Activated naive CD4-positive, alpha-beta T cell treated with anti-CD3 and anti-CD28 coated beads, Interleukin-2, amount 50 U/mL, for 24 hours (primary cell): Measurements from ENCODE around the gene KIF3B.
"Not testable (repeated sequence)": the region's sequence is repeated elsewhere in the genome, so short reads cannot be mapped to it uniquely, and the experiment has no call there.

Experiments
- H3K27ac Mint-ChIP-seq: one replicate; pipeline ENCODE4 v1.8.0; 2021; ENCODE audit warnings: mild to moderate bottlenecking, mixed read lengths
- H3K27me3 Mint-ChIP-seq: one replicate; pipeline ENCODE4 v1.8.0; 2021; ENCODE audit warnings: mixed read lengths
- H3K36me3 Mint-ChIP-seq: one replicate; pipeline ENCODE4 v1.8.0; 2021; ENCODE audit warnings: mixed read lengths
- H3K4me1 Mint-ChIP-seq: one replicate; pipeline ENCODE4 v1.8.0; 2021; ENCODE audit warnings: mixed read lengths
- H3K4me3 Mint-ChIP-seq: one replicate; pipeline ENCODE4 v1.8.0; 2021; ENCODE audit warnings: mild to moderate bottlenecking, mixed read lengths
- H3K9me3 Mint-ChIP-seq: one replicate; pipeline ENCODE4 v1.8.0; 2021; ENCODE audit warnings: mixed read lengths

Gene KIF3B

DNA sequence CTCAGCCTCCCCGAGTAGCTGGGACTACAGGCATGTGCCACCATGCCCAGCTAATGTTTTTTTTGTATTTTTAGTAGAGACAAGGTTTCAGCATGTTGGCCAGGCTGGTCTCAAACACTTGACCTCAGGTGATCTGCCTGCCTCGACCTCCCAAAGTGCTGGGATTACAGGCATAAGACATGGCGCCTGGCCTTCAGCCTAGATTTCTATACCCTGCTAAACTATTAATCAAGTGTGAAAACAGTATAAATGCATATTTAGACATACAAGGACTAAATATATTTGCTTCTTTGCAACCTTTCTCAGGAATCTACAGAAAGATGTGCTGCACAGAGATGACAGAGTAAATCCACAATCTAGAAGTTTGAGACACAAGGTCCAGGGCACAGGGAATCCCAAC lies 2.3 kb upstream of the KIF3B start:
- peaks cover 31% of the 10 kb centered on the region for H3K4me1 Mint-ChIP-seq
- H3K27ac Mint-ChIP-seq = peak overlapping the region; percentile 72
- H3K27me3 Mint-ChIP-seq, H3K9me3 Mint-ChIP-seq, H3K36me3 Mint-ChIP-seq: not testable (repeated sequence)
- H3K4me3 Mint-ChIP-seq = peak overlapping the region; percentile 42

DNA sequence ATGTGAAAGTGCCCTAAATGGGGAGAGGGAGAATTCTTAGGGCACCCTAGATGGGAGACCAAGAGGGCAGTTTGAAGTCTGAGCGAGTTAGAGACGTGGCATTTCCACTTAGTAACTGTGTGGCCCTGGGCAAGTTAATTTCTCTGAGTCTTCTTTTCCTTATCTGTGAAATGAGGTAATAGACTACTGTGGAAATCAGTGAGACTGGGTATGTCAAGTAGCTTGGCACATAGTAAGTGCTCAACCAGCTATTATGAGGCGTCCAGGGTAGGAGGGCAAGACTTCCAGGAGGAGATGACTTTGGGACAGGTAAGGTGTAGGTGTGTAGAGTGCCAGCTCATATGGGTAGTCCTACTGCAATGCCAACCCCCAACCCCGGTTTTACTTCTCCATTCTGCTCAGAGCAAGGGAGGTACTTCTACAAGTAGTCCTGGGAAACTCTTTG lies 770 bp downstream of the KIF3B start:
- H3K4me1 Mint-ChIP-seq = peaks cover 46% of the 10 kb centered on the region
- peak overlapping the region; percentile 96 for H3K27ac Mint-ChIP-seq
- peak overlapping the region; percentile 97 for H3K4me3 Mint-ChIP-seq
- no peaks in the 10 kb centered on the region for H3K9me3 Mint-ChIP-seq
- H3K27me3 Mint-ChIP-seq = no peaks in the 10 kb centered on the region
- H3K36me3 Mint-ChIP-seq = peaks cover 18% of the 10 kb centered on the region

DNA sequence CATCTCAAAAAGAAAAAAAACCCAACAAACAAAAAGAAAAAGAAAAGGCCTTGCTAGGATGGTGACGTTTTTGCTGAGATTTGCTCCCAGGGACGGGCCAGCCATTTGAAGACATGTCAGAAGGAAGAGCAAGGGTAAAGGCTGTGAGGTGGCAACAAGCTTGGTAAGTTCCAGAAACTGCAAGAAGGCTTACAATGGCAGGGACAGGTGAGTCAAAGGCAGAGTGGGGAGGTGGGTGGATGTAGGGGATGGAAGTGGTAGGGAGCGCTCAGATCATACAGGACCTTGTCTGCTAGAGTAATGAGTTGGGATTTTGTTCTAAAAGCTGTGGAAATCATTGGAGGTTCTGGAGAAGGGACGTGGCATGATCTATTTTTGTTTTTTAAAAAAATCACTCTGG lies 4.3 kb downstream of the KIF3B start:
- Mint-ChIP-seq H3K4me1 (peaks cover 60% of the 10 kb centered on the region), H3K9me3 (no peaks in the 10 kb centered on the region), H3K27me3 (no peaks in the 10 kb centered on the region), H3K36me3 (peaks cover 22% of the 10 kb centered on the region), H3K27ac (peak overlapping the region; percentile 92), H3K4me3 (peak overlapping the region; percentile 68)

DNA sequence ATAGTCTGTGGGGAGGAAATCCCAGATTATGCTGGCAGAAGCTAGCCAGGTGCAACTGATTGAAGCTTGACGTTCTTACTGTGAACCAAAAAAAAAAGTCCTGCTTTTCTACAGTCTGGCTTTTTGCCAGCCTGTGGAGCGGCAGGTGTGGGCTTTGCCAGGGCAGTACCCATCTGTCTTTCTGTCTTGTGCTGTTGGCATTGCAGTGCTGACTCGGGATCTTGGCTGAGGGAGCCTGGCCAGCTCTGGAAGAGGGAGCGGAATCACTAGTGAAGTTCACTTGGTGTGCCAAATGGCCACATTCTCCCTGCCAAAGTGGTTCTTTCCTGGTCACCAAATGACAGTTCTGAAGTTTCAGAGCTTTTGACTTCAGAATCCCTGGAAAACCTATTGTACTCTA lies 5.0 kb downstream of the KIF3B start:
- H3K4me3 Mint-ChIP-seq = peak overlapping the region; percentile 68
- H3K27ac Mint-ChIP-seq = peak overlapping the region; percentile 92
- no peaks in the 10 kb centered on the region for H3K27me3 Mint-ChIP-seq
- peaks cover 22% of the 10 kb centered on the region for H3K36me3 Mint-ChIP-seq
- H3K4me1 Mint-ChIP-seq = peaks cover 66% of the 10 kb centered on the region
- no peaks in the 10 kb centered on the region for H3K9me3 Mint-ChIP-seq

DNA sequence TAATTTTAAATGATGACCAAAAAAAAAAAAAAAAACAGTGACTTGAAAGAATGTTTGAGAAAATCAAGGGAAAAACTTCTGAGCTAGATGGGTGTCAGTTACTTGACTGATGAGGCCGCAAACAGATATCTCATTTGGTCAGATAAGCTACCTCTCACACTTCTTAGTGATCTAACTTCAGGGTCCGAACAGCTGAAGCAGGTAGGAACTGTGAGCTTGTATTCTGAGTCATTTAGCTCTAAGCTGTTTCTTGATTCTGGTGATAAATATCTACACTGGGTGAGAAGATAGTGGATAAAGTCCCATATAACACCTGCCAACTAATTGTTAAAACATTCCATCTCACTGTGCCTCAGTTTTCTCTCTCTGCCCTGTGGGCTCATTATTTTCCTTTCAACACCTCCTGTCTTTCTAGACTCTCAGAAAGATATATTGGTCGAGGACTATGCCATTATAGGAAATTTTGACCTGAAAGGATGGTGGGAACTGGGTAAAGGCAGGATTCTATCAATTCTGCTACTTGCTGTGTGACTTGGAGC lies 7.7 kb downstream of the KIF3B start:
- Mint-ChIP-seq H3K36me3 (peaks cover 24% of the 10 kb centered on the region), H3K9me3 (no peaks in the 10 kb centered on the region), H3K4me1 (peaks cover 63% of the 10 kb centered on the region), H3K27ac (peak overlapping the region; percentile 91), H3K27me3 (no peaks in the 10 kb centered on the region), H3K4me3 (peak overlapping the region; percentile 80)

DNA sequence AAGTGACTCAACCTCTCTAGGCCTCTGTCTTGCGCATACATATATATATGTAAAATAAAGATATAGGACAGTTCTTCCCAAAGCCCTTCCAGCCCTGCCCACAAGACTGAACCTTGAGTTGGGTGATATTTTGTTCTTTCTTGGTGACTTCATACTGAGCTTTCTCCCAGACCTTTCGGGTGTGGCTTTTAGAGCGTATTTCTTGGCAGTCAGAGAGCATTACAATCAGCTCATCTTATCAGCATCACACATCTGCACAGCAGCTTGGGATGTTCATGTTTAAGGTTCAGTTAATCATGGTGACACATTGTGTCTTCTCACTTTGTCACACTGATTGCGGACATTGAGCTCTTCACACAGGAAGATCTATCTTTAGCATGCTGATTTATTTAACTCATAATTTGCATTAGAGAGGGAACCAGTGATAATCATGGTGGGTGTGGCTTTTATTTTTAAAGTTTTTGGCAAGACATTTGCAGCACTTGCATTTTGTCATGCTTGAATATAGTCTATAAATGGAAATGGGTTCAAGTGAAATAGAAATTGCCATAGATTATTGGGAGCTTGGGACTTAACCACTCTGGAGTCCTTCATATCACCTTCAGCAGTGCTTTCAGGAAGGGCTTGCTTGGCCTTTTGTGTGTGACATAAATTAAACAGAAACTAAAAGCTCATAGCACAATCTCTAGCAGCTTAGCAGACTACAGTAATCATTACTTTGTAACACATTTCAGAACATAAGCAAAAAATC lies 8.3 kb downstream of the KIF3B start:
- H3K36me3 Mint-ChIP-seq = peaks cover 23% of the 10 kb centered on the region
- H3K4me1 Mint-ChIP-seq = peaks cover 67% of the 10 kb centered on the region
- H3K4me3 Mint-ChIP-seq = peak overlapping the region; percentile 80
- peak overlapping the region; percentile 91 for H3K27ac Mint-ChIP-seq
- H3K9me3 Mint-ChIP-seq = no peaks in the 10 kb centered on the region
- H3K27me3 Mint-ChIP-seq = no peaks in the 10 kb centered on the region

DNA sequence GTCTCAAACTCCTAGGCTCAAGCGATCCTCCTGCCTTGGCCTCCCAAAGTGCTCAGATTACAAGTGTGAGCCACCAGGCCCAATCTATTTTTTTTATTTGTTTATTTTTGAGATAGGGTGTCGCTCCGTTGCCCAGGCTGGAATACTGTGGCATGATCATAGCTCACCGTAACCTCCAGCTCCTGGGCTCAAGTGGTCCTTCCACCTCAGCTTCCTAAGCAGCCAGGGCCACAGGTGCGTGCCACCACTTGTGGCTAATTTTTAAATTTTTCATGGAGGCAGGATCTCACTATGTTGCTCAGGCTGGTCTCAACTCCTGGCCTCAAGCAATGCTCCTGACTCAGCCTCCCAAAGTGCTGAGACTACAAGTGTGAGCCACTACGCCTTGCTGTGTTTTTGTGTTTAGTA lies 9.8 kb downstream of the KIF3B start:
- Mint-ChIP-seq H3K27ac (peak overlapping the region; percentile 35), H3K36me3 (peaks cover 12% of the 10 kb centered on the region), H3K9me3 (no peaks in the 10 kb centered on the region), H3K27me3 (no peaks in the 10 kb centered on the region), H3K4me1 (peaks cover 61% of the 10 kb centered on the region), H3K4me3 (peak overlapping the region; percentile 19)

DNA sequence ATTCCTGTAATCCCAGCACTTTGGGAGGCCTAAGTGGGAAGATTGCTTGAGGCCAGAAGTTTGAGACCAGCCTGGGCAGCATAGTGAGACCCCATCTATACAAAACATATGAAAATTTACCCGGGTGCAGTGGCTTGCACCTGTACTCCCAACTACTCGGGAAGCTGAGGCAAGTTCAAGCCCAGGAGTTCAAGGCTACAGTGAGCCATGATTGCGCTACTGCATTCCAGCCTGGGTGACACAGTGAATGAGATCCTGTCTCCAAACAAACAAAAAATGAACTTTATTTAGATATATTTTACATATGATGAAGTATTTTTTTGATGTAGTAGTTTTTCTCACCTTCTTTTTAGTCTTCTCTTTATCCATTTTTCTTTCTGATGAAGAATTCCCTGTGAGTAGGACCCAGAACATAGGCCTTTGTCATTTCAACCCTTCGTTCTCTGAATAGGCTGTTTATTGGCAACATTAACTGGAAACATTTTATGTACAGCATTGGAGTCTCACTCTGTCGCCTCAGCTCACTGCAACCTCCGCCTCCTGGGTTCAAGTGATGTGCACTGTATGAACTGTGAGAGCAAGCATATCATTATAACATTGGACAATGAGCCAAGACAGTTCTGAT lies 10.9 kb downstream of the KIF3B start:
- H3K36me3 Mint-ChIP-seq = peaks cover 17% of the 10 kb centered on the region

DNA sequence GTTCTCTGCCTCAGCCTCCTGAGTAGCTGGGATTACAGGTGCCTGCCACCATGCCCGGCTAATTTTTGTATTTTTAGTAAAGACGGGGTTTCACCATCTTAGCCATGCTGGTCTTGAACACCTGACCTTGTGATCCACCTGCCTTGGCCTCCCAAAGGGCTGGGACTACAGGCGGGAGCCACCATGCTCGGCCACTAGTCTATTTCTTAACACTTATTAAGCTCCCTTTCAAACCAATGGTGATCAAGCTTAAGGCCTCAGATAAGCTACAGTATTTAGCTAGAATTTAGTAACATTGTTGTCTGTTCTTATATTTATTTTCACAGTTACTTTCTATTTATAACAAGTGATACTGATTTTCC lies 11.8 kb downstream of the KIF3B start:
- not testable (repeated sequence) for H3K4me3 Mint-ChIP-seq
- peak overlapping the region; percentile 30 for H3K27ac Mint-ChIP-seq

More for the DNA sequence above, 10.9 kb downstream of the KIF3B start:
- H3K27ac Mint-ChIP-seq = peak overlapping the region; percentile 73
- peak overlapping the region; percentile 13 for H3K4me3 Mint-ChIP-seq
- peaks cover 63% of the 10 kb centered on the region for H3K4me1 Mint-ChIP-seq
- H3K27me3 Mint-ChIP-seq = no peaks in the 10 kb centered on the region
- H3K9me3 Mint-ChIP-seq = no peaks in the 10 kb centered on the region

DNA sequence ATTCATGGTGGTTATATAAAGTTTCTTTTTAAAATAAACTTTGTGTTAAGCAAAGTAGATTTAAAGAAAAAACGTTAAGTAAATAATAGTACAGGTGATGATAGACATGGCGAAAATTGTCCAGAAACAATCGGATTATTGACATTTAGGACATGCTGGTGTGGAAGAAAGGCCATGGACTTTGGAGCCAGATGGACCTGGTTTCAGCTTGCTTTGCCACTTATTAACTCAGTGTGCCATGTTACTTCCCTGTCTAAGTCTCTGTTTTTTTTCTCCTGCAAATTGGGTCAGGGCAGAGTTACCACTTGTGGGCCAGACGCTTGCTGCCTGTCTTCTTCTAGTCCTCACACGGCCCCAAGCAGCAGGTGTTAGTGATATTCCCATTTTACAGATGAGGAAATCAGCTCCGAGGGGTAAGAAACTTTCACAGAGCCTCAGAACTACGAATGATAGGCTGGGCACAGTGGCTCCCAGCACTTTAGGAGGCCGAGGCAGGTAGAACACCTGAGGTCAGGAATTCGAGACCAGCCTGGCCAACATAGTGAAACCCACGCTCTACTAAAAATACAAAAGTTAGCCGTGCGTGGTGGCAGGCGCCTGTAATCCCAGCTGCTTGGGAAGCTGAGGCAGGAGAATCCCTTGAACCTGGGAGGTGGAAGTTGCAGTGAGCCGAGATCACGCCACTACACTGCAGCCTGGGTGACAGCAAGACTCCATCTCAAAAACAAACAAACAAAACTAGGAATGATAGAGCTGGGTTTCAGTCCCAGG lies 12.4 kb downstream of the KIF3B start:
- peaks cover 68% of the 10 kb centered on the region for H3K4me1 Mint-ChIP-seq
- H3K36me3 Mint-ChIP-seq = peaks cover 15% of the 10 kb centered on the region
- H3K27ac Mint-ChIP-seq = peak overlapping the region; percentile 77
- H3K27me3 Mint-ChIP-seq = no peaks in the 10 kb centered on the region
- no peaks in the 10 kb centered on the region for H3K9me3 Mint-ChIP-seq
- peak overlapping the region; percentile 42 for H3K4me3 Mint-ChIP-seq

More for the DNA sequence above, 11.8 kb downstream of the KIF3B start:
- H3K27me3 Mint-ChIP-seq, H3K9me3 Mint-ChIP-seq: not testable (repeated sequence)
- H3K36me3 Mint-ChIP-seq = peaks cover 17% of the 10 kb centered on the region
- peaks cover 68% of the 10 kb centered on the region for H3K4me1 Mint-ChIP-seq

DNA sequence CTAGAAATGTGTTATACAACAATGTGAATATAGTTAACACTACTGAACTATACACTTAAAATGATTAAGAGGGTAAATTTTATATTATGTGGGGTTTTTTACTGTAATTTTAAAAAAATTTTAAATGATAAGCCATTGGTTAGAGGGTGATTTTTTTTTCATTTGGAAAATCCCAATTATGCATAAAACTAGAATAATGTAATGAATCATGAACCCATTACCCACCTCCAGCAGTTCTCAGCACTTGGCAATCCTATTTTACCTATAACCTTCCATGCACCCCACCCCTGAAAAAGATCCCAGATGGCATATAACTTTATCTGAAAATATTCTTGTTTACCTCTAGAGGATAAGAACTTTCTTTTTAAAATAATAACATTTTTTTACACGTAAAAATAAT lies 13.7 kb downstream of the KIF3B start:
- H3K4me3 Mint-ChIP-seq = peak overlapping the region; percentile 37
- no peaks in the 10 kb centered on the region for H3K27me3 Mint-ChIP-seq
- no peaks in the 10 kb centered on the region for H3K9me3 Mint-ChIP-seq
- peaks cover 13% of the 10 kb centered on the region for H3K36me3 Mint-ChIP-seq
- peaks cover 56% of the 10 kb centered on the region for H3K4me1 Mint-ChIP-seq
- peak overlapping the region; percentile 91 for H3K27ac Mint-ChIP-seq

DNA sequence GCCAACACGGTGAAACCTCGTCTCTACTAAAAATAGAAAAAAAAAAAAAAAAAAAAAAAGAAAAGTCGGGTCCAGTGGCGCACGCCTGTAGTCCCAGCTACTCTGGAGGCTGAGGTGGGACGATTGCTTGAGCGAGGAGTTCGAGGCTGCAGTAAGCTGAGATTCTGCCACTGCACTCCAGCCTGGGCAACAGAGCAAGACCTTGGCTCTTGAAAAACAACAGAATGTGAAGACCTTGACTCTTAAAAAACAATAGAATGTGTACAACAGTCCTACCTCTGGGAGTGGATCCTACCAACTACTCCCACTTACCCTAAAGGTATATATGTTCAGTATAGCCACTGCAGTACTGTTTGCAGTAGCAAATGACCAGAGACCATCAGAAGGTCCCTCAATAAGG lies 15.1 kb downstream of the KIF3B start:
- Mint-ChIP-seq H3K4me3 (no peak overlapping the region), H3K4me1 (peaks cover 55% of the 10 kb centered on the region), H3K9me3 (no peaks in the 10 kb centered on the region), H3K27ac (no peak overlapping the region), H3K36me3 (peaks cover 13% of the 10 kb centered on the region), H3K27me3 (no peaks in the 10 kb centered on the region)

DNA sequence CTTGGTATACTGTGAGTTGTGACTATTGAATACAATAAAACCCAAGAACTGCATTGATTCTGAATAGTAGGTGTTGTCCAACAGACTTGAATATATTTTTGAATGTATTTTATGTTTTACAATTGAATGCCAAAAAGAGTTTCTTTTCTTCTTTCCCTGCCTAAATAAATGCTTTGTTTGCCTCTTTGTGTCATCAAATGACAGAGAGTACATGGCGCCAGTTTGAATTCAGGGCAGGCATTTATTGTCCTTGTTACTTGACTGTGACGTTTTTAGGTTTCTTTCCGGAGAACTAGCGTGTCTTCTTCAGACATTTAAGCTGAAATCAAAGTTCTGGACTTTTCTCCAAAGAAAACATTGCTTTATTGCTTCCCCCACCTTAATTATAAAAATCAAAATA lies 16.6 kb downstream of the KIF3B start:
- H3K4me1 Mint-ChIP-seq = peaks cover 59% of the 10 kb centered on the region
- H3K27me3 Mint-ChIP-seq = no peaks in the 10 kb centered on the region
- H3K4me3 Mint-ChIP-seq = no peak overlapping the region
- no peaks in the 10 kb centered on the region for H3K9me3 Mint-ChIP-seq
- peaks cover 9% of the 10 kb centered on the region for H3K36me3 Mint-ChIP-seq
- no peak overlapping the region for H3K27ac Mint-ChIP-seq

DNA sequence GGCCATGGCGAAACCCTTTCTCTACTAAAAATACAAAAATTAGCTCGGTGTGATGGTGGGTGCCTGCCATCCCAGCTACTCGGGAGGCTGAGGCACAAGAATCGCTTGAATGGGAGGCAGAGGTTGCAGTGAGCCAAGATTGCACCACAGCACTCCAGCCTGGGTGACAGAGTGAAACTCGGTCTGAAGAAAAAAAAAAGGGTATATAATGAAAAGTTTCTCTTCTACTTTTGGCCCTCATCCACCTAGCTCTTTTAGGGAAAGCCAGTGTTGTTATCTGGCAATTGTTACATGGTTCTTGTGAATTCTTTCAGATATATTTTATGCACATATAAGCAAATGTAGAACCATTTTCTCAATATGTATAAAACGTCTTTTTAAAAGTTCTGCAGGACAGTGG lies 19.0 kb downstream of the KIF3B start:
- Mint-ChIP-seq H3K36me3 (peaks cover 7% of the 10 kb centered on the region), H3K27me3 (no peaks in the 10 kb centered on the region), H3K27ac (no peak overlapping the region), H3K4me3 (no peak overlapping the region), H3K4me1 (peaks cover 50% of the 10 kb centered on the region), H3K9me3 (no peaks in the 10 kb centered on the region)

DNA sequence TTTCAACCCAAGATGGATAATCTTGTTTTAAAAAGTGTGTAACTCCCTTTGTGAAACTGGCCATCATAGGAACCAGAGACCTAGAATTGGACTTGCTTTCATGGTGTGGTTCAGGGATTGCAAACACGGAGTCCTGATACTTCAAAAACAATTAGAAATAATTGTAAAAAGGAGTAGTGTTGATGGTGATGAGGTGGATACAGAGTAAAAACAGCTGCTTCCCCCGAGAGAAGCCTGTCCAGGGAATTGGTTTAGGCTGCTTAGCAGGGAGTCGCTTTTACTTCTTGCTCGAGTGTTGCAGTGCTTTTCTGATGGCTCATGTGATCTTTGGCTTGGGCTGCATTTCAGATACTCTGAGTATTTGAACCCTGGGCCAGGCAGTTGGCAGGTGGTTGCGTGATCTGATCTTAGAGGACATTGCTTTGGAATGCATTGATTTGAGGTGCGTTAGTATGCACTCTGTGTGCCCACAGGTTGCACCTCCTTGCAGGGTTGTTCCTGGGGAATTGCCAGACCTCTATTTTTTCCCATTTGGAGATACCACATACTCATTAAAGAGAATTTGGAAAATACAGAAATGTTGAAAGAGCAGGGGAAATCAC lies 19.5 kb downstream of the KIF3B start:
- H3K27ac Mint-ChIP-seq = no peak overlapping the region

More for the DNA sequence above, 19.5 kb downstream of the KIF3B start:
- Mint-ChIP-seq H3K4me1 (peaks cover 53% of the 10 kb centered on the region), H3K36me3 (peaks cover 11% of the 10 kb centered on the region), H3K9me3 (no peaks in the 10 kb centered on the region), H3K4me3 (no peak overlapping the region), H3K27me3 (no peaks in the 10 kb centered on the region)
